ENCODE results near the gene EFCAB12.

DNA sequence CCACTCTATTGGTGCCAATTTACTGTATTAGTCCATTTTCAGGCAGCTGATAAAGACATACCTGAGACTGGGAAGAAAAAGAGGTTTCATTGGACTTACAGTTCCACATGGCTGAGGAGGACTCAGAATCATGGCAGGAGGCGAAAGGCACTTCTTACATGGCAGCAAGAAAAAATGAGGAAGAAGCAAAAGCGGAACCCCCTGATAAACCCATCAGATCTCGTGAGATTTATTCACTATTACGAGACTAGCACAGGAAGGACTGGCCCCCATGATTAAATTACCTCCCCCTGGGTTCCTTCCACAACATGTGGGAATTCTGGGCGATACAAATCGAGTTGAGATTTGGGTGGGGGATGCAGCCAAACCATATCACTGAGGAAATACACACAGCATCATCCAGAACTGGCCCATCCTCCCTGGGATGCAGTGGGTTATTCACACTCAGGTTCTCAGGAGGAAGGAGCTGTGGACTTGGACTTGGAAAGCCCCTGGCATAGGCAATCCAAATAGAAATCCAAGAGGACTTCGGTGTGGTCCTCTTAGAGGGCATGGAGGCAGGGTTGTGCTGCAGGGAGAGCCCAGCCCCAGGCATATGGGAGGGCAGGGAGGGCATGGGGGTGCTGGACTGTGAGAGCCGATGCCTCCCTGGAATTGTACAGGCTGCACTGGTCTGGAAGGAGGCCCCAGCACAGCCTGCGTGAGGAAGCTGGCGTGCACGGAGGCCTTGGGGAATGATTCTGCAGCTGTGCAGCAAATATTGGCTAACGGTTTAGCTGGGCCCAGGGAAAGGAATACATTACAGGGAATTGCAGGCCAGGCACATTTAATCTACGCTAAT, 62.9 kb downstream of the EFCAB12 start:
- no peak for TF ChIP-seq CTCF (IDR thresholded peaks at IDR 0.05)
- TF ChIP-seq POLR2A (IDR thresholded peaks at IDR 0.05), result no peak
- TF ChIP-seq POLR2AphosphoS5 (IDR thresholded peaks at IDR 0.05), result no peak
